K562 (cell line): ENCODE measurements around the gene VPS37D. TPM values are rescaled to one million over a fixed set of nuclear protein-coding genes. Genes with fewer than 3 reads are reported as not detected.

ENCODE experiments used
- DNMT1 ChIP-seq: fragments of 450-650 bp; IDR thresholded peaks from 2 replicates; pipeline ENCODE4 v1.6.1; 2016; ENCODE audit warnings: antibody characterized with exemption, mild to moderate bottlenecking
- IRF2 ChIP-seq: sonication (generic); formaldehyde crosslinking; IDR thresholded peaks from 2 replicates; pipeline ENCODE4 v1.8.1; 2022; ENCODE audit warnings: mild to moderate bottlenecking, missing genetic modification reagents
- JUND ChIP-seq, 2 experiments: IDR thresholded peaks; 2 replicates in 1 of 2; 3 replicates in 1 of 2; pipeline ENCODE4 v1.6.1; 2011; ENCODE audit warnings: borderline replicate concordance in 2 of 2, low read depth in 2 of 2, low read length in 2 of 2, improper control_type of control experiment in 1 of 2, missing biosample characterization in 1 of 2, missing genetic modification characterization in 1 of 2, missing genetic modification reagents in 1 of 2
- MCM7 ChIP-seq, 2 experiments: fragments of 450-650 bp; IDR thresholded peaks; 2 replicates each; pipeline ENCODE4 v1.6.1; 2016 to 2018
- MEF2D ChIP-seq: conservative IDR thresholded peaks from 2 replicates; pipeline ENCODE4 v1.6.1; 2016; ENCODE audit warnings: low read depth, missing genetic modification characterization, missing compliant biosample characterization
- XRCC4 ChIP-seq: IDR thresholded peaks from one replicate; pipeline ENCODE4 v1.6.1; 2011; ENCODE audit not compliant: insufficient read depth, insufficient read length; ENCODE audit errors: extremely low read depth
- polyA plus RNA-seq, 8 experiments: library from polyadenylated mRNA; depleted of rRNA in 4 of 8; stranded (reverse) in 5 of 8; unstranded in 3 of 8; fragments of >200 nt; fragmentation: Nextera tagmentation in 2 of 8; fragmentation: Illumina TruSeq in 1 of 8; extraction: Ambion mirVana in 2 of 8; extraction: Trizol in 1 of 8; gene quantifications; 2 replicates each; pipeline versions ENCODE4 v1.2.1 to v1.2.3, GENCODE V29; 2011 to 2014; ENCODE audit warnings: inconsistent platforms in 1 of 8, missing spikeins in 1 of 8
- total RNA-seq, 7 experiments: library from RNA; depleted of rRNA in 6 of 7; stranded (reverse); fragments of >200 nt in 6 of 7; fragmentation: Illumina TruSeq in 2 of 7; extraction: Trizol in 2 of 7; gene quantifications; 2 replicates each; pipeline versions ENCODE4 v1.2.1 to v1.2.3, GENCODE V29; 2011 to 2021; ENCODE audit warnings: low replicate concordance in 1 of 7
- TF ChIP-seq, protein P1 (sequence below): fragments of 450-650 bp; IDR thresholded peaks from 2 replicates; pipeline ENCODE4 v1.6.1; 2018; ENCODE audit warnings: mild to moderate bottlenecking, low read depth; ENCODE audit not compliant: partially characterized antibody

The VPS37D gene
- total and polyA plus RNA-seq, 9 of the 15 experiments (the other 6 are each of a cell fraction or from before 2014, with no cell fraction given) = 0.25 to 2.3 (median 1.0) TPM; not detected in 3

DNA sequence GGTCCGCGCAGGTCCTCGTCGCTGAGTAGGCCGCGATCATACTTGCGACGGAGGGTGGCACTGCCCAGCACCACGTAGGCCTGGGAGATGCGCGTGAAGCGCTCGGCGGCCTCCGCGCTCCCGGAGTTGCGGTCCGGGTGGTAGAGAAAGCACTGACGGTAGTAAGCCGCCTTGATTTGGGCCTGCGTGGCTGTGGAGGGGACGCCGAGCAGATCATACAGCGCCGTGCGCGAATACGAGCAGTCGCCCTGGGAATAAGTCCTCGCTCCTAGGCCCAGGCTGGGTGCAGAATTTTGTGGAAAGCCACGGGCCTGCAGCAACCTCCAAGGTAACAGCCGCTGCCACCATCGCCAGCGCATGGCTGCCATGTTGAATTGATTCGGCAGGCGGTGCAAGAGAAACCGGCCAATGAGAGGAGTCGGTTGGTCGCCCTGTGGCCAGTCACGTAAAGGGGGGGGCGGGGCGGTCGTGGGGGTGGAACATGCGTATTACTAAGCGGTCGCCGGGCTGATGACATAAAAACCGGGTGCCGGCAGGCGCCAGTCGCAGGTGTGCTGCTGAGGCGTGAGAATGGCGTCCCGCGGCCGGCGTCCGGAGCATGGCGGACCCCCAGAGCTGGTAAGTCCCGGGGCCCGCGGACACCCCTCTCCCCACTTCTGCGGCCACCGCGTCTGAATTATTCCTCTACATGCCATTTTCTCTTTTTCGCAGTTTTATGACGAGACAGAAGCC lies 15.6 kb downstream of the VPS37D start, which contains the start of the genes BUD23 and DNAJC30 (continued):
- TF ChIP-seq, protein P1, sequence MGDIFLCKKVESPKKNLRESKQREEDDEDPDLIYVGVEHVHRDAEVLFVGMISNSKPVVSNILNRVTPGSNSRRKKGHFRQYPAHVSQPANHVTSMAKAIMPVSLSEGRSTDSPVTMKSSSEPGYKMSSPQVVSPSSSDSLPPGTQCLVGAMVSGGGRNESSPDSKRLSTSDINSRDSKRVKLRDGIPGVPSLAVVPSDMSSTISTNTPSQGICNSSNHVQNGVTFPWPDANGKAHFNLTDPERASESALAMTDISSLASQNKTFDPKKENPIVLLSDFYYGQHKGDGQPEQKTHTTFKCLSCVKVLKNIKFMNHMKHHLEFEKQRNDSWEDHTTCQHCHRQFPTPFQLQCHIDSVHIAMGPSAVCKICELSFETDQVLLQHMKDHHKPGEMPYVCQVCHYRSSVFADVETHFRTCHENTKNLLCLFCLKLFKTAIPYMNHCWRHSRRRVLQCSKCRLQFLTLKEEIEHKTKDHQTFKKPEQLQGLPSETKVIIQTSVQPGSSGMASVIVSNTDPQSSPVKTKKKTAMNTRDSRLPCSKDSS = no peak
- TF ChIP-seq XRCC4 (no peak), JUND (IDR thresholded peaks at IDR 0.05; ENCODE audit: borderline replicate concordance, low read depth, low read length) (no peak; the same call in 1 of the 2 replicates), JUND (tag; IDR thresholded peaks at IDR 0.05; ENCODE audit: borderline replicate concordance, low read depth, low read length) (peak; percentile 15; the same call in 1 of the 3 replicates), MCM7 (IDR thresholded peaks at IDR 0.05) (no peak), MEF2D (no peak), IRF2 (CRISPR knock-in tag) (no peak), DNMT1 (no peak)
